GM13976 (cell line): ENCODE data around the gene KNOP1.
"Not testable (repeated sequence)": the region's sequence is repeated elsewhere in the genome, so short reads cannot be mapped to it uniquely, and the experiment has no call there.

Experiments used
- DNase-seq: peaks from one replicate; pipeline ENCODE4 v3.0.0; 2012; ENCODE audit warnings: low spot score
- CTCF ChIP-seq: IDR thresholded peaks from 2 replicates; pipeline ENCODE4 v1.5.1; 2012; ENCODE audit warnings: borderline replicate concordance, mild to moderate bottlenecking; ENCODE audit not compliant: insufficient read depth; ENCODE audit errors: extremely low read depth, missing control alignments, control extremely low read depth
- in situ Hi-C: fragments of 300-500 bp; cut with MboI; formaldehyde crosslinking; loops from one replicate; pipeline ENCODE4 v1.12.0; 2022; ENCODE audit warnings: low sequenced_read_pairs, mixed read lengths, inconsistent platforms; ENCODE audit not compliant: unreplicated experiment

Gene KNOP1

GRCh38 chr16:19678804-19679203 lies 39.2 kb downstream of the KNOP1 start:
- no peak for DNase-seq
- in situ Hi-C loops, result no loop called here
- TF ChIP-seq CTCF, result no peak

- no peak for DNase-seq
- no peak for TF ChIP-seq CTCF
- in situ Hi-C loops, result no loop called here
Observed at GRCh38 chr16:19677402-19677801, 40.6 kb downstream of the KNOP1 start.

GRCh38 chr16:19674485-19674884 lies 43.5 kb downstream of the KNOP1 start:
- DNase-seq, result no peak

GRCh38 chr16:19672378-19672777 lies 45.6 kb downstream of the KNOP1 start:
- in situ Hi-C loops, result no loop called here
- no peak for TF ChIP-seq CTCF
- DNase-seq, result no peak

More at GRCh38 chr16:19674485-19674884, 43.5 kb downstream of the KNOP1 start:
- TF ChIP-seq CTCF, result no peak
- in situ Hi-C loops, result no loop called here

GRCh38 chr16:19666477-19666876 lies 51.5 kb downstream of the KNOP1 start:
- no peak for DNase-seq
- in situ Hi-C loops, result no loop called here
- no peak for TF ChIP-seq CTCF

- DNase-seq, in situ Hi-C loops: not testable (repeated sequence)
Observed at GRCh38 chr16:19665313-19665712, 52.7 kb downstream of the KNOP1 start.

- TF ChIP-seq CTCF, result no peak
- in situ Hi-C loops, result no loop called here
- no peak for DNase-seq
Observed at GRCh38 chr16:19664166-19664565, 53.9 kb downstream of the KNOP1 start.
